Neural progenitor cell (in vitro differentiated cells): Measurements from ENCODE around the gene CERT1.

ENCODE experiments used
- CTCF ChIP-seq: fragments of 200-600 bp; sonication (generic); IDR thresholded peaks from 2 replicates; pipeline ENCODE4 v1.5.1; 2017; ENCODE audit warnings: antibody characterized with exemption, mild to moderate bottlenecking
- EZH2phosphoT487 ChIP-seq: fragments of 200-600 bp; sonication (generic); IDR thresholded peaks from 2 replicates; pipeline ENCODE4 v1.6.1; 2017; ENCODE audit warnings: antibody characterized with exemption

GRCh38 chr5:75522542-75522941 lies 11.1 kb upstream of the CERT1 start:
- no peak for TF ChIP-seq CTCF
- TF ChIP-seq EZH2phosphoT487: no peak
